ENCODE measurements around the gene KIF19.

Gene KIF19

GRCh38 chr17:74387365-74388218 is 61.6 kb downstream of the KIF19 start:
- H3K4me3 ChIP-seq (ENCODE audit: low read depth, low read length) = no peak overlapping the region
- no peak for TF ChIP-seq CTCF (IDR thresholded peaks at IDR 0.05; ENCODE audit: borderline replicate concordance, insufficient read depth, low read depth, low read length)

GRCh38 chr17:74389084-74389753 is 63.2 kb downstream of the KIF19 start:
- TF ChIP-seq CTCF (IDR thresholded peaks at IDR 0.05; ENCODE audit: borderline replicate concordance, insufficient read depth, low read depth, low read length) = no peak
- H3K4me3 ChIP-seq (ENCODE audit: low read depth, low read length) = no peak overlapping the region

GRCh38 chr17:74389937-74390679 is 64.1 kb downstream of the KIF19 start:
- no peak overlapping the region for H3K4me3 ChIP-seq (ENCODE audit: low read depth, low read length)
- no peak for TF ChIP-seq CTCF (IDR thresholded peaks at IDR 0.05; ENCODE audit: borderline replicate concordance, insufficient read depth, low read depth, low read length)

- H3K4me3 ChIP-seq (ENCODE audit: low read depth, low read length) = no peak overlapping the region
- no peak for TF ChIP-seq CTCF (IDR thresholded peaks at IDR 0.05; ENCODE audit: borderline replicate concordance, insufficient read depth, low read depth, low read length)
Observed at GRCh38 chr17:74390680-74391653, 64.9 kb downstream of the KIF19 start.

GRCh38 chr17:74391771-74392170 is 65.7 kb downstream of the KIF19 start:
- H3K4me3 ChIP-seq (ENCODE audit: low read depth, low read length) = no peak overlapping the region
- TF ChIP-seq CTCF (IDR thresholded peaks at IDR 0.05; ENCODE audit: borderline replicate concordance, insufficient read depth, low read depth, low read length) = no peak

GRCh38 chr17:74392848-74393247 is 66.8 kb downstream of the KIF19 start:
- no peak overlapping the region for H3K4me3 ChIP-seq (ENCODE audit: low read depth, low read length)
- no peak for TF ChIP-seq CTCF (IDR thresholded peaks at IDR 0.05; ENCODE audit: borderline replicate concordance, insufficient read depth, low read depth, low read length)

All from GM12875 (cell line).